GM10266 (cell line): ENCODE data around the gene PCNX4.
A peak's percentile ranks its signal among the peaks of the same experiment; 100 is the strongest.

Experiments used
- DNase-seq: peaks from one replicate; pipeline ENCODE4 v3.0.0; 2012; ENCODE audit errors: extremely low spot score
- TF ChIP-seq, protein P1 (sequence below): IDR thresholded peaks from 2 replicates; pipeline ENCODE4 v1.5.1; 2012; ENCODE audit warnings: mild to moderate bottlenecking, low read depth; ENCODE audit not compliant: control insufficient read depth, insufficient read depth; ENCODE audit errors: missing control alignments

Gene PCNX4

DNA sequence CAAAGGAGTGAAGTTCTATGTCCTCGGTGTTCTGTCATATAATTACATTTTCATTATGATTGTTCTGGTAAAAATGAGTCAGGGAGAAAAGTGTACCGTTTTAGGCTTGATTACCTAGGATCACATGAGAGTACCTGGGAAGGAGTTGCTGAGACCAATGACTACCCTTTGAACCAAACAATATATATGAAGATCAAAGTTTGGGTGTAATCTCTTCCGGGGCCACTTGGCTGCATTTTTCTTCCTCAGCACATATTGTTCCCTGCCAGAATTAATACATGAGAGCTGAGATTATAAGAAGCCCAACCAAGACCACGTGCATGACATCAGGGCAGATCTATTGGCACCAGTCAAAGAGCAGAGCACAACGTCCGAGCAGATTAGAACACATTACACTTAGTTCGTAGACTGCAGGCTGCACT is 114.5 kb downstream of the PCNX4 start:
- TF ChIP-seq, protein P1, sequence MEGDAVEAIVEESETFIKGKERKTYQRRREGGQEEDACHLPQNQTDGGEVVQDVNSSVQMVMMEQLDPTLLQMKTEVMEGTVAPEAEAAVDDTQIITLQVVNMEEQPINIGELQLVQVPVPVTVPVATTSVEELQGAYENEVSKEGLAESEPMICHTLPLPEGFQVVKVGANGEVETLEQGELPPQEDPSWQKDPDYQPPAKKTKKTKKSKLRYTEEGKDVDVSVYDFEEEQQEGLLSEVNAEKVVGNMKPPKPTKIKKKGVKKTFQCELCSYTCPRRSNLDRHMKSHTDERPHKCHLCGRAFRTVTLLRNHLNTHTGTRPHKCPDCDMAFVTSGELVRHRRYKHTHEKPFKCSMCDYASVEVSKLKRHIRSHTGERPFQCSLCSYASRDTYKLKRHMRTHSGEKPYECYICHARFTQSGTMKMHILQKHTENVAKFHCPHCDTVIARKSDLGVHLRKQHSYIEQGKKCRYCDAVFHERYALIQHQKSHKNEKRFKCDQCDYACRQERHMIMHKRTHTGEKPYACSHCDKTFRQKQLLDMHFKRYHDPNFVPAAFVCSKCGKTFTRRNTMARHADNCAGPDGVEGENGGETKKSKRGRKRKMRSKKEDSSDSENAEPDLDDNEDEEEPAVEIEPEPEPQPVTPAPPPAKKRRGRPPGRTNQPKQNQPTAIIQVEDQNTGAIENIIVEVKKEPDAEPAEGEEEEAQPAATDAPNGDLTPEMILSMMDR, result no peak
- no peak for DNase-seq

DNA sequence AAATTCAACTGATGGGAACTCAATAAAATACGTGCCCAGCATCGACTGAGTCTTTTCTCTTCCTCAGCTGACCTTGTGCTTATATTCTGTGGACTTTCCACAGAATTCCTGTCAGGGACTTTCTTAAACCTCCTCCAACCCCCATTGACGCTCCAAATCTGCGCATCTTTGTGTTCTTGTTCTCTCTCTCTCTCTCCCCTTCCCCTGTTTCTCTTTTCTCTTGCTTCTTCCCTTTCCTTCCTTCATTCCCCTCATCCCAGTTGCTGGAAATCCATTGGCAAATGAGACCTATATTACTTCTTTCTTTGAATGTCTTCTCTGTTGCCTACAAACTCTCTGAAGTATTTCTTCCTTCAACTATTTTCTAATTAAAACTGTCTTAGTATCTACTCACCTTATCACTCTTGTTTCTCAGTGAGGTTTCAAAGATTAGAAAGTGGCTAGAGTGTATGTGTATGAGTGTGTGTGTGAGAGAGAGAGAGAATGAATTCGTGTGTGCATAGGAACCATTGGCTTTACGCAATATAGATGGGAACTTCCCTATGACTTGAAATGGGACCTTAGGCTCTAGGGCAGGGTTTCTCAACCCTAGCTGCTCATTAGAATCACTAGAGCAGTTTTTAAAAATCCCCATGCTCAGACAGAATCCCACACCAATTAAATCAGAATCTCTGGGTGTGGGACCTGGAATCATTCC is 115.3 kb downstream of the PCNX4 start:
- TF ChIP-seq, protein P1, result no peak
- no peak for DNase-seq

DNA sequence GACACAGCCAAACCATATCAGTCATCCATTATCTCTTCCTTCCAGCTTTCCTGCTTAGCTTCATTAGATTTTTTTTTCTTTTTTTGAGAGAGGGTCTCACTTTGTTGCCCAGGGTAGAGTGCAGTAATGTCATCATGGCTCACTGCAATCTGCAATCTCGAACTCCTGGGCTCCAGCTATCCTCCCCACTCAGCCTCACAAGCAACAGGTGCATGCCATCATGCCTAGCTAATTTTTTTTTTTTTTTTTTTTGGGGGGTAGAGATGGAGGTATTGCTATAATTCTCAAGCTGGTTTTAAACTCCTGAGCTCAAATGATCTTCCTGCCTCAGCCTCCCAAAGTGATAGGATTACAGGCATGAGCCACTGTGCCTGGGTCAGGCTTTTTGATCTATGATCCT is 119.0 kb downstream of the PCNX4 start:
- DNase-seq, result no peak
- TF ChIP-seq, protein P1, result no peak

DNA sequence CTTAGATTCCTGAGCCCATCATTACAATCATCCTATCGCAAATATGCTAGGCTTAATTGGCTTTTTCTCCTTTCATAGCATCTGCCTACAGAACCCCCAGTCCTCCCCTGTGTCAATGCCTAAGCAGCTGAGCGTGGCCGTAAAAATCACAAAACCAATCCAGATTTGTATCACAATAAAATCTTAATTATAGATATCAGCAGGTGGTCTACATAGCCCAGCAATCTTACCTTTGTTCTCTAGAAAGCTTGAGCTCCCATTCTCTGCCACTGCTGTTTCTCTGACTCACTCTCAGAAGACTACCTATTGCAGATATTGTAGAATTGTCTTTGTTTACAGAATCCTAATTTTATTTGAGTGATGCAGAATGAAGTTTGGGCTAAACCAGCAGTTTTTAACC is 119.4 kb downstream of the PCNX4 start:
- no peak for DNase-seq
- TF ChIP-seq, protein P1, result no peak

DNA sequence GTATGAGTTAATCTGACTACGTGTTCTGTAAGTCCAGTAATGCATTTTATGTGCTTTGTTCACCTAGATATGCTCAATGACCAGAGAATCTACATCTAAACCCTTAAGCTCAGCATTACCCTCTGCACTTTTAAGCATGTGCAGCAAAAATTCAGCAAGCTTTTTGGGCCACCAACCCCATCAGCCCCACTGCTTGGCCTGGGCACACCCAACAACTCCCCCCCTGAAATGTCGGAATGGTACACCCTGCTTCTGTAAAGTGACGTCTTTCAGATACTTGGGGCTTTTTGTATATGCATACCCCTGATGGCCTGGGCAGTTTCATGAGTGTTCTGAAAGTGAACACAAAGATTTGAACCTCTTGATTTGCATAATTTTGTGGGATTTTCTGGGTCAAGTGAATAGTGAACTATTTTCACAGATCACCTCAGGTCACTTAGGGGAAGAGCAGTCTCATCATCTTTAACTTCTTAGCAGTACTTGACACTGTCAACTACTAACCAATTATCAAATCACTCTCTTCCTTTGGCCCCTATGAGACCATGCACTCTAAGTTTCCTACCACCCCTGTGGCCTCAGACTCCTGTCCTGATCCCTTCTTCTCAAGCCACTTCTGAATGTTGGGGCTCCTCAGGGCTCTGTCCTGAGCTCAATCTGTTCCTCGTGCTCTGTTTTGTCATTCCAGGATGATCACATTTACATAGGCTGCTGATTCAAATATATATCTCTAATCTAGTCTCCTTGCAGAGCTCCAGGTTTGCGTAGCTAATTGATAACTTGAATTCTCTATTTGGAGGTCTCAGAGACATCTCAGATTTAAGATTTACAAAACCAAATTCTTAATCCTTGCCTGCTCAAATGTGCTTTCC is 121.0 kb downstream of the PCNX4 start:
- DNase-seq, result peak; percentile 43
- TF ChIP-seq, protein P1, result no peak

DNA sequence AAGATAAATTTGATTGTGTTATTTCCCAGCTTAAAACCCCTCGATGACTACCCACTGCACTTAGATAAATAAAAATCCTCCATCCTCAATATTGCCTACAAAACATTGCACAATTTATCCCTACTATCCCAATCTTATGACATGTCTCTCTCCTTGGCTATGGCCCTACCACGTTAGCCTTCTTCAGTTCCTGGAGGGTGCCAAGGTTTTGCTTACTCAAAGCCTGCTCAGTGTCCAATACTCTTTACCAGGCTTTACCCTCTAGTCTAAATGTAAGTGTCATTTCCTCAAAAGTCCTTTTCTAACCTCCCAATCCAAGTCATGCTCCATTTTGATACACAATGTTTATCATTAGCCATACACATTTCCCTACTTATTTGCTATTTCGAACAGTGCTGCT is 122.3 kb downstream of the PCNX4 start:
- DNase-seq, result no peak
- TF ChIP-seq, protein P1, result no peak
